HEK293T (cell line): ENCODE data around the gene IRX1.

ENCODE experiments used
- CTCF ChIA-PET: fragments of 350-600 bp; formaldehyde crosslinking; extraction: SDS; loops from one replicate; lab custom pipeline; 2021; ENCODE audit warnings: antibody characterized with exemption, inconsistent platforms; lab: Yijun Ruan, JAX
- POLR2A ChIA-PET: fragments of 350-600 bp; formaldehyde crosslinking; extraction: SDS; loops from one replicate; lab custom pipeline; 2020; ENCODE audit warnings: antibody characterized with exemption, inconsistent platforms; lab: Yijun Ruan, JAX
- DNase-seq: peaks from one replicate; pipeline ENCODE4 v3.0.0; 2012; ENCODE audit warnings: mixed read lengths; ENCODE audit errors: extremely low spot score
- ARNT ChIP-seq: fragments of 450-650 bp; IDR thresholded peaks from 2 replicates; pipeline ENCODE4 v1.6.1; 2017; ENCODE audit warnings: mild to moderate bottlenecking
- BHLHE40 ChIP-seq: fragments of 450-650 bp; IDR thresholded peaks from 2 replicates; pipeline ENCODE4 v1.6.1; 2016; ENCODE audit warnings: mild to moderate bottlenecking, moderate library complexity, borderline replicate concordance
- CTBP1 ChIP-seq: fragments of 450-650 bp; IDR thresholded peaks from 2 replicates; pipeline ENCODE4 v1.6.1; 2016; ENCODE audit warnings: borderline replicate concordance
- ELF4 ChIP-seq: fragments of 450-650 bp; IDR thresholded peaks from 2 replicates; pipeline ENCODE4 v1.6.1; 2017; ENCODE audit warnings: antibody characterized with exemption
- FOXA1 ChIP-seq: fragments of 450-650 bp; IDR thresholded peaks from 2 replicates; pipeline ENCODE4 v1.6.1; 2016; ENCODE audit warnings: mild to moderate bottlenecking
- FOXK2 ChIP-seq: fragments of 450-650 bp; IDR thresholded peaks from 2 replicates; pipeline ENCODE4 v1.6.1; 2016; ENCODE audit warnings: mild to moderate bottlenecking
- FOXM1 ChIP-seq: fragments of 450-650 bp; IDR thresholded peaks from 2 replicates; pipeline ENCODE4 v1.6.1; 2017; ENCODE audit warnings: mild to moderate bottlenecking, borderline replicate concordance
- HDGF ChIP-seq: fragments of 450-650 bp; IDR thresholded peaks from 2 replicates; pipeline ENCODE4 v1.6.1; 2017; ENCODE audit warnings: antibody characterized with exemption, borderline replicate concordance
- L3MBTL2 ChIP-seq: fragments of 450-650 bp; conservative IDR thresholded peaks from 2 replicates; pipeline ENCODE4 v1.6.1; 2016; ENCODE audit warnings: mild to moderate bottlenecking
- LEF1 ChIP-seq: fragments of 450-650 bp; IDR thresholded peaks from 2 replicates; pipeline ENCODE4 v1.6.1; 2017; ENCODE audit warnings: mild to moderate bottlenecking, borderline replicate concordance
- NFRKB ChIP-seq: fragments of 450-650 bp; IDR thresholded peaks from 2 replicates; pipeline ENCODE4 v1.6.1; 2016; ENCODE audit warnings: mild to moderate bottlenecking, moderate library complexity
- PKNOX1 ChIP-seq: fragments of 450-650 bp; IDR thresholded peaks from 2 replicates; pipeline ENCODE4 v1.6.1; 2016
- SP1 ChIP-seq: fragments of 450-650 bp; IDR thresholded peaks from 2 replicates; pipeline ENCODE4 v1.6.1; 2017
- SUZ12 ChIP-seq: fragments of 450-650 bp; IDR thresholded peaks from 2 replicates; pipeline ENCODE4 v1.6.1; 2016; ENCODE audit warnings: mild to moderate bottlenecking
- TARDBP ChIP-seq: fragments of 450-650 bp; IDR thresholded peaks from 2 replicates; pipeline ENCODE4 v1.6.1; 2016
- ZNF384 ChIP-seq: fragments of 450-650 bp; IDR thresholded peaks from 2 replicates; pipeline ENCODE4 v1.6.1; 2016

Gene IRX1

GRCh38 chr5:3590161-3590966 is 5.3 kb upstream of the IRX1 start:
- ChIA-PET POLR2A (no interaction called here), CTCF (no interaction called here)
- no peak for DNase-seq
- no peak for TF ChIP-seq SP1
- TF ChIP-seq FOXK2: no peak
- TF ChIP-seq L3MBTL2: no peak
- no peak for TF ChIP-seq CTBP1
- TF ChIP-seq ZNF384: no peak
- no peak for TF ChIP-seq BHLHE40
- no peak for TF ChIP-seq ARNT
- no peak for TF ChIP-seq TARDBP
- no peak for TF ChIP-seq FOXM1
- TF ChIP-seq NFRKB: no peak
- TF ChIP-seq HDGF: no peak

GRCh38 chr5:3590967-3591900 is 4.4 kb upstream of the IRX1 start:
- no peak for TF ChIP-seq ZNF384
- TF ChIP-seq NFRKB: no peak
- TF ChIP-seq L3MBTL2: no peak
- no peak for TF ChIP-seq FOXK2
- no peak for TF ChIP-seq FOXA1
- TF ChIP-seq ELF4: no peak
- TF ChIP-seq SP1: no peak
- TF ChIP-seq LEF1: no peak
- no peak for TF ChIP-seq HDGF
- no peak for TF ChIP-seq ARNT
- TF ChIP-seq CTBP1: no peak
- TF ChIP-seq PKNOX1: no peak
- TF ChIP-seq TARDBP: no peak
- ChIA-PET POLR2A (no interaction called here), CTCF (no interaction called here)
- DNase-seq: no peak

- ChIA-PET CTCF (no interaction called here), POLR2A (no interaction called here)
- no peak for DNase-seq
- no peak for TF ChIP-seq SUZ12
- no peak for TF ChIP-seq TARDBP
- TF ChIP-seq LEF1: no peak
- TF ChIP-seq HDGF: no peak
- TF ChIP-seq CTBP1: no peak
- TF ChIP-seq FOXK2: no peak
- no peak for TF ChIP-seq BHLHE40
- TF ChIP-seq FOXM1: no peak
- TF ChIP-seq SP1: no peak
- TF ChIP-seq ARNT: no peak
- TF ChIP-seq ELF4: no peak
- no peak for TF ChIP-seq PKNOX1
Measured at GRCh38 chr5:3592298-3592697, 3.3 kb upstream of the IRX1 start.

GRCh38 chr5:3593771-3594509 is 1.7 kb upstream of the IRX1 start:
- CTCF ChIA-PET: no interaction called here
- no peak for DNase-seq
- POLR2A ChIA-PET: no interaction called here
- TF ChIP-seq CTBP1 (no peak), BHLHE40 (no peak)

GRCh38 chr5:3594510-3595005 is 1.1 kb upstream of the IRX1 start:
- DNase-seq: no peak
- TF ChIP-seq ELF4 (no peak), SUZ12 (no peak), BHLHE40 (no peak), TARDBP (no peak), FOXK2 (no peak), FOXM1 (no peak), LEF1 (no peak), L3MBTL2 (no peak), SP1 (no peak), ARNT (no peak), PKNOX1 (no peak), HDGF (no peak), FOXA1 (no peak), CTBP1 (no peak), ZNF384 (no peak), NFRKB (no peak)
- ChIA-PET CTCF (no interaction called here), POLR2A (no interaction called here)
